T47D (cell line): ENCODE results near the gene F2RL2.

Source experiments
- DNase-seq, 2 experiments: peaks; one replicate each; pipeline versions ENCODE4 v3.0.0 to v3.0.0-alpha.2; 2011 to 2012; ENCODE audit warnings: low read depth in 1 of 2, low spot score in 1 of 2
- JUND ChIP-seq: IDR thresholded peaks from 2 replicates; pipeline ENCODE4 v1.6.1; 2012; ENCODE audit warnings: low read depth
- in situ Hi-C: cut with HindIII; loops from 2 replicates; pipeline ENCODE4 v1.10.0; 2016; ENCODE audit warnings: low sequenced_read_pairs, low pct_unique_long_range_greater_than_20kb

F2RL2 gene

DNA sequence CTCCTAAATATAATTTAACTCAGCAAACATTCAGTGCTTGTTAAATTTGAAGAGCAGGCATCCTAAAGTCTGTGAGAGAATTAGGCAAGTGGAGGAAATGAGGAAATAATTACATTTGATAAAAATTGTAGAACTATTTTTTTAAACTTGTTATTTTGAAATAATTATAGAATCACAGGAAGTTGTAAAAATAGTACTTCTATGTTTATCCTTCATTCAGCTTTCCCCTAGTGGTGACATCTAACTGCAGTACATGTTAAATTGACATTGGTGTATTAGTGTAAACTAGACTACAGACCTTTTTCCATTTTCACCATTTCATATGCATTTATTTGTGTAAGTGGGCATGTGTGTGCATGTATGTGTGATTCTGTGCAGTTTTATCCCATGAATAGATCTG is 51.6 kb downstream of the F2RL2 start:
- no peak for DNase-seq
- TF ChIP-seq JUND: no peak
- in situ Hi-C loops: no loop called here

- in situ Hi-C loops: no loop called here
- no peak for TF ChIP-seq JUND
- no peak for DNase-seq
These were observed 53.0 kb downstream of the F2RL2 start for GRCh38 chr5:76570153-76570552.
